HG02973 (cell line): ENCODE measurements around the gene PLCB4.
"Not testable (repeated sequence)": the region's sequence is repeated elsewhere in the genome, so short reads cannot be mapped to it uniquely, and the experiment has no call there.

Source experiments
- ATAC-seq: cut with Tn5 transposase; IDR thresholded peaks from one replicate; pipeline ENCODE4 v1.9.1; 2021; ENCODE audit warnings: moderate library complexity; ENCODE audit not compliant: unreplicated experiment

Gene PLCB4

GRCh38 chr20:9140162-9140760, 71.4 kb downstream of the PLCB4 start:
- ATAC-seq: no peak

DNA sequence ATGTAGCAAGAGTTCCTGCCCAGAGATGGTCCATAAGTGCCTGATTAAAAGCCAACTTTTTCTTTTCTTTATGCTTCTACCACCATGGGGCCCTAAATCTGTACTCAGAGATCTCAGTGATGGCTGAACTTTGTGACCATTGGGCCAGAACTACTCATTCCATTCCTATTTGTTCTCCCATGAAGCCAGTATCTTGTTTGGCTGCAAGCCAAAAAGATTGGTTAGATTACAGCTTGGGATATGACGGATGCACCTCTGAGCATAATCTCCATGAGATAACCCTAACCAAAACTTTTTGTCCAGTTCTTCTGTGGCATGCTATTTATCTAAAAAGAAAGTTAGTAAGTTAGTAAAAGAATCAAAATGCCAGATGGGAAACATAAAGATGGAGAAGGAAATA, 72.2 kb downstream of the PLCB4 start:
- no peak for ATAC-seq

GRCh38 chr20:9141921-9142320, 73.0 kb downstream of the PLCB4 start:
- no peak for ATAC-seq

- no peak for ATAC-seq
Measured at GRCh38 chr20:9142809-9143208, 73.9 kb downstream of the PLCB4 start.

DNA sequence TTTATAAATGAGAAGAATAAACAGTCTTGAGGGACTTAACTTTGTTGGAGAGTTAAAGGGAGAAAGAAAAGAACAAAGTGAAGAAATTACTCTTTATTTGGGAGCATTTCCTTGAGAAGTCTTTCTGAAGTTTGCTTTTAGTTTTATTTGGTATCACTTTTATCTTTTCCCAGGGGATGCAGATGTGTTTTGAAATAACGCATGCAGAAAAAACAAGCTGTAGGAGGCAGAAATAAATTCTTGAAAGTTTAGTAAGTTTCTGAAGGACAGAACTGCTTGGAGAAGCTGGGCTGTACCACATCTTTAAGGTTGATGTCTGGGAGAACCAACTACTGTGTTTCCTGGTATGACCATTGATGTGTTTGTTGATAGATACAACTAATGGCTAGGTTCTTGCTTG, 75.0 kb downstream of the PLCB4 start:
- ATAC-seq: no peak

DNA sequence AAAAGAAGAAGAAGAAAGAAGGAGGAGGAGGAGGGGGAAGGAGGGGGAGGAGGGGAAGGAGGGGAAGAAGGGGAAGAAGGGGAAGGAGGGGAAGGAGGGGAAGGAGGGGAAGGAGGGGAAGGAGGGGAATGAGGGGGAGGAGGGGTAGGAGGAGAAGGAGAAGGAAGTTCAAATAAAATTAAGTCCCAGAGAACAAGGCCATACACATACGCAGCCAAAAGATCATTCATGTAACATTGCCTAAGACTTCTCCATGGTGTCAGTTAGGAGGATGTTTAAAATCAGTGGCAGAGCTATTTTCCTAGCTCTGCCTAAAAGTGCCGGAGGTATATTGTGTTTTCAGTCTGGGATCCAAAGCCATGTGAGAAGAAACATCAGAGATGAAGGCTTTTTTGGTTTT, 75.8 kb downstream of the PLCB4 start:
- no peak for ATAC-seq

DNA sequence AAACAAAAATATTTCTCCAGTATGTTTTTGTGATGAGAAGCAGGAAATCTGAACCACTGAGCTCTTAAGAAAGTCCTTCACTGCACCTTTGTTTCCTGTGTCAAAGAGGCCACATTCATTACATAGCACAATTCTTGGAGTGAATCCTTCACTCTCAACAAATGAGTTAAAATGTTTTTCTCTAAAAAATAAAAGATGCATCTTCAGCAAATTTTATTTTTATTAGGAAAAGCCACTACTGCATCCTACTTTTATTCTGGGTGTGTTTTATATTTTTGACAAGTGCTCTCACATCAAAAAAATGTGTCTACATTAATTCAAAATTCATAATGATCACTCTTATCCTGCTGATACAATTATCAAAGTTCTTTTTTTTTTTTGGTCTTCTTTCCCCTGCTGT, 76.3 kb downstream of the PLCB4 start:
- ATAC-seq: no peak

DNA sequence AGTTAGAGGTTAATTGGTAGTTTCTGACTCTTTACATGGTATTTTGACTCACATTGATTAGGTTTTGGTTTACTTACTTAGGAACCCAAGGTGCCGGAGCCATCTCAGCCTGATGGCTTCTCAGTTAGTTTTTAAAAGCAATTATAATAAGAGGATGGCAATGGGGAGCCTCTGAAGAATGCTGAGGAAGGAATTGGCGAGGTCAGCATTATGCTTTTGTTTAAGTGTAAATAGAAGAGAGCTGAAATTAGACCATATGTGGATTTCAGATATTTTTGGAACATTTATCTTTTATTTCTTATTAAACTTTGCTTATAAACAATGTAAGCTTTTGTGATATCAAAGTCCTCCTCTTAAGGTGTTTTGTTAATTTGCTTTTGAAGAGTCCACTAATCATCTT, 77.8 kb downstream of the PLCB4 start:
- ATAC-seq: no peak

DNA sequence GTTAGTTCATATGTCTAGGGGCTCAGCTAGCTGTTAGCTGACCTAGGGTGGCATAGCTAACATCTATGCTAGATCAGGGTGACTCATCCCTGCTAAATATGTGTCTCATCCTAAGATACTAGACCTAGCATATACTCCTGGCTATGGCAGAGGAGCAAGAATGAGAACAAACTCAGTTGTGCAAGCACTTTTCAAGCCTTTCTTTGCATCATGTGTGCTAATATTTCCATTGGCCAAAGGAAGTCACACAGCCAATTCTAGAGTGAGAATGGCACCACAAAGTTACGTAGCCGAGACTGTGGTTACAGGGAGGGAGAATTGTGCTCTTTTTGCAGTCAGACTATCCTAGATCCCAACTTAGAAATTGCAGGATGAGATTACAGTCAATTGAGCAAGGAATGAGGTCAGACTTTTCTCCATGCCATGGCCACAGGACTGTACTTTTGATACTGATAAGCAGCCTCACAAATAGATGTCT, 78.7 kb downstream of the PLCB4 start:
- ATAC-seq: no peak

GRCh38 chr20:9148291-9148690, 79.4 kb downstream of the PLCB4 start:
- ATAC-seq: no peak

DNA sequence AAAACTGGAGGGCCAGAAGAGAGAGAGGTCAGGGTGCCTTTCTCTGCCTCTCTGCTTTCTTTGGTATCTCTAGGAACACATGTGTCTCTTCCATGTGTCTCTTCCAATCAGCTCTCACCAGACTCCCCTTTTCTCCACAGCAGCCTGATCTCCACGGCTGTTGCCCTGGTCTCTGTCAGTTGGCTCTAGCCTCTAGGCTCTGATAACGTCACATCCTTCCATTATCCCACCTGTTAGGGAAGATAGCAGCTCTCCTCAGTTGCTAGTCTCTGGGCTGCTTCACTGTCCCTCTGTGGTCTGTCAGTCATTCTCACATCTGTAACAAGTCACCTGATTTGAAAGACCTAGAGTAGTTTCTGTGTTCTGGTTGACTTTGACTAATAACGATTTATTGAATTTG, 80.2 kb downstream of the PLCB4 start:
- ATAC-seq: no peak

- no peak for ATAC-seq
Measured at GRCh38 chr20:9149796-9150195, 80.9 kb downstream of the PLCB4 start.

DNA sequence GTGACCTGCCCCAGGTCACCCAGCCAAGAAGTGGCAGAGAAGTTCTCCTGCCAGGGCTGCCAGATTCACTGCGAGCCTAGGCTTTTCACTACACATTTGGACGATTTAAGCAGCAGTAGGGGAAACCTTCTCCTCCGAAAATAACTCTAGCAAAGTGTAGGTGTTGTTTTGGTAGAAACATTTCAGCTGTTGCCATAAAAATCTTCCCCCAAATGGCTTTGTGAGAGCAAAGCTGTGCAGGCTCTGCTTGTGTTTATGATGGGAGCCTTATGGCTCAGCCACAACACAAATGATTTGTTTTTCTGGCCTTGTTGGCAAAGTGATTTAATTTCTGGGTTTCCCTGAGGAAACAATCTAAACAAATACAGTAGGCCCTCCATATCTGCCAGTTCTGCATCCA, 81.8 kb downstream of the PLCB4 start:
- no peak for ATAC-seq

- not testable (repeated sequence) for ATAC-seq
Measured at GRCh38 chr20:9152139-9152538, 83.3 kb downstream of the PLCB4 start.

GRCh38 chr20:9154464-9155024, 85.7 kb downstream of the PLCB4 start:
- ATAC-seq: no peak

GRCh38 chr20:9156529-9157280, 87.8 kb downstream of the PLCB4 start:
- no peak for ATAC-seq

DNA sequence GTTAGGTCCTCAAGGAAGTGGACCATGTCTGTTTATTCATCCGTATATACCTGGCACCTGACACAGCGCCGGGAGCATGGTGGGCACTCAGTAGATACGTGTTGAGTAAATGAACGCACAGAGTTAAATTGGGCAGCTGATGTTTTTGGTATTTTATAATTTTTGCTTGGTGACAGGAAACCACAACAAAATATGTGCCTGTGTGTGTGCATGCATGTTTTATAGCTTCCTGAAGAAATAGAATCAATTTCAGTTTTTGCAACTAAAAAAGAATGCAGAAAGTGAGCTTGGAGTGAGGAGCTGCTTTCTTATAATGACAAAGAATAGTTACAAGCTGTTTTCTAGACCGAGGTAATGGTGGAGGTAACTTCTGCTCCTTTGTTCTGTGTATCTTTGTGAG, 91.4 kb downstream of the PLCB4 start:
- ATAC-seq: no peak

GRCh38 chr20:9160757-9161156, 91.9 kb downstream of the PLCB4 start:
- ATAC-seq: no peak

GRCh38 chr20:9161311-9161710, 92.4 kb downstream of the PLCB4 start:
- ATAC-seq: no peak

GRCh38 chr20:9163251-9163650, 94.4 kb downstream of the PLCB4 start:
- ATAC-seq: no peak

DNA sequence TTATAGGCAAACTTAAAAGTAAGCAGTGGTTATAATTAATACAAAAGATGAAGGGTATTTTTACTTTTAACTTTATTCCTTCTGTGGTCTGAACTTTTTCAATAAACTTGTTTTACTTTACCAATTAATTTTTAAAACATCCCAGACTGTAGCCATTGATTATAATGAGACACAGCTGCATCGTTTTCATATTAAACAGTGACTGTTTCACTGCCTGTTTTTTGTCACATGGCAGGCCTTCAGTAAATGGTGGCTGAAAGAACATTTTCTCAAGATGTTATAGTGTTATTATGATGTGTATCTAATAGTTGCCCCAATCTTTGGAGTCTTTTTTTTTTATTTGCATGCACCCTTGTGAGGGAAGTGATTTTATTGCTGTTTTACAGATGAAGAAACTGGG, 95.1 kb downstream of the PLCB4 start:
- ATAC-seq: no peak

DNA sequence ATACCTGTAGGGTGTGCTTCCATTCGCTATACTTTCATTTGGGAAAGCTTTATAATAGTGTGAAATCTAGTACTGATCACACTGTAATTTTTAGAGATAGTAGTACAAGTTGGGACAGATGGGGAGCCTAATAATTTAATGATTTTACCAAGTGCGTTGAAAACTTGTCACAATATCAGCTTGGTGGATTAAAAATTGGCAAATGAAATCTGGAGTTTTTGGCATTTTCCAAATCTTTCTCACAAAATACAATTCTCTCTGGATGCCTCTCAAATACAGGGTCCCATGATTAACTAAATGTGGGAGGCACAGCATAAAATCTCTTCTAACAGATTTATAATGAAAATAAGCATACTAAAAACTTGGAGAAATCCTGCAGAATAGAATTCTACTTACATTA, 96.4 kb downstream of the PLCB4 start:
- no peak for ATAC-seq
